Lower lobe of right lung (tissue), 2 donors: Measurements from ENCODE around the gene SRGAP3. TPM values are rescaled to one million over a fixed set of nuclear protein-coding genes. Genes with fewer than 3 reads are reported as not detected.

Experiments used
- ATAC-seq, 2 donors: fragments of 200-7000 bp; cut with Tn5 transposase; one replicate each; pipeline ENCODE4 v1.9.1; 2020 to 2022; ENCODE audit warnings: mild to moderate bottlenecking in 2 of 2, moderate library complexity in 2 of 2
- DNase-seq: peaks from one replicate; pipeline ENCODE4 v3.0.0-alpha.2; 2020
- H3K27ac ChIP-seq: fragments of 200-600 bp; one replicate; pipeline ENCODE4 v1.8.0; 2022
- H3K27me3 ChIP-seq: fragments of 200-600 bp; one replicate; pipeline ENCODE4 v1.8.0; 2022; ENCODE audit warnings: low read depth
- H3K36me3 ChIP-seq: fragments of 200-600 bp; one replicate; pipeline ENCODE4 v1.8.0; 2022; ENCODE audit warnings: mild to moderate bottlenecking
- H3K4me1 ChIP-seq: fragments of 200-600 bp; one replicate; pipeline ENCODE4 v1.8.0; 2022
- H3K4me3 ChIP-seq: fragments of 200-600 bp; one replicate; pipeline ENCODE4 v1.8.0; 2022; ENCODE audit warnings: mild to moderate bottlenecking
- H3K9me3 ChIP-seq: fragments of 200-600 bp; one replicate; pipeline ENCODE4 v1.8.0; 2022
- CTCF ChIP-seq: fragments of 200-600 bp; IDR thresholded peaks from one replicate; pipeline ENCODE4 v1.8.0; 2022; ENCODE audit warnings: antibody characterized with exemption, mild to moderate bottlenecking
- intact Hi-C: fragments of 100-400 bp; cut with DNase I; formaldehyde crosslinking; loops from one replicate; pipeline ENCODE4 v1.11.0; 2022
- total RNA-seq: library from RNA; stranded (reverse); fragmentation: NEBNext Ultra II Directional; extraction: Animal tissue kit (Norgen Biotek cat#: 25700); gene quantifications from one replicate; pipeline ENCODE4 v1.2.1, GENCODE V29; 2021
- donor health status: DM: no; HTN: yes; CAD: no; lungs with severe emphysema.

The SRGAP3 gene
- total RNA-seq, 1 donor from 2014 or later, result 7.8 TPM

- TF ChIP-seq CTCF, result no peak
- intact Hi-C loops, result no loop called here
Measured at GRCh38 chr3:9069971-9070370, 179.5 kb downstream of the SRGAP3 start.

DNA sequence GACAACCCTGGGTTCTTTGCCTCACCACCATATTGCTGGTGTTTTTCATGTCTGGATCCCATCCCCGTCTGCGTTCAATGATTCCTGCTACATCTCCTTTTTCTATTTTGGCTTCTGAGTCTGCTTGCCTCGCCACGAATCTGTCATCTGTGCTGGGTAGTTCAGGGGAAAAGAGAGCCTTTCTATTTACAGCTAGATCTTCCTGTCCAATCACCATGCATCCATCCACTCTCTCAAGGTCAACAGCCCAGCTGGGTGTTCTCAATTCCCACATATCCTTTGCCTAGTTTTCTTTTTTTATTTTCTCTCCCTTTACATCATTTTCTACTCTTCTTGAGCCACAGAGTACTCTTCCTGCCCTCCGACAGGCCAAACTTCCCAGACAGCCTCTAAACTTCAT, 181.4 kb downstream of the SRGAP3 start:
- Histone ChIP-seq H3K4me3 (no peak overlapping the region), H3K9me3 (no peaks in the 10 kb centered on the region), H3K4me1 (peaks cover 4% of the 10 kb centered on the region), H3K27ac (no peak overlapping the region), H3K27me3 (no peaks in the 10 kb centered on the region), H3K36me3 (no peaks in the 10 kb centered on the region)
- intact Hi-C loops, result no loop called here
- ATAC-seq, result peak; percentile 52 to 56
- DNase-seq, result no peak
- no peak for TF ChIP-seq CTCF

More at GRCh38 chr3:9069971-9070370, 179.5 kb downstream of the SRGAP3 start:
- no peak overlapping the region for H3K4me3 ChIP-seq
- no peaks in the 10 kb centered on the region for H3K36me3 ChIP-seq
- no peak overlapping the region for H3K27ac ChIP-seq
- H3K27me3 ChIP-seq, result no peaks in the 10 kb centered on the region
- H3K9me3 ChIP-seq, result no peaks in the 10 kb centered on the region
- peaks cover 4% of the 10 kb centered on the region for H3K4me1 ChIP-seq
- ATAC-seq, result no peak
- DNase-seq, result no peak

GRCh38 chr3:9067352-9067975, 182.0 kb downstream of the SRGAP3 start:
- intact Hi-C loops, result no loop called here

DNA sequence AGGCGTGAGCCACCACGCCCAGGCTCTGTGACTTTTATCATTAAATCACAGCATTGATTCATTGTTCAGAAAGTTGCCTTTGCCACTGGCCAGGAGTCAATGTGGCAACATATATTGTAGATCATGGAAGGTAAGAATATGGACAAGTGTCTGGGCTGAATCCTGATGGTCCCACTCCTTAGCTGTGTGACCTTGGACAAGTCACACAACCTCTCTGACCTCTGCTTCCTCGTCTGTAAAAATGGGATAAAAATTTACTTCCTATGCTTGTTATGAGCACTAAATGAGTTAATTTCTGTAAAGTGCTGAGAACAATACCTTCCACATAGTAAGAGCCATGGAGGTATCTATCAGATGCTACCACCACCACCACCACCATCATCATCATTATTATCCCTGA, 182.7 kb downstream of the SRGAP3 start:
- no peak overlapping the region for H3K27ac ChIP-seq
- no peaks in the 10 kb centered on the region for H3K27me3 ChIP-seq
- H3K36me3 ChIP-seq, result no peaks in the 10 kb centered on the region
- TF ChIP-seq CTCF, result no peak
- ATAC-seq, result no peak
- no peaks in the 10 kb centered on the region for H3K9me3 ChIP-seq
- intact Hi-C loops, result no loop called here
- peaks cover 4% of the 10 kb centered on the region for H3K4me1 ChIP-seq
- DNase-seq, result no peak
- H3K4me3 ChIP-seq, result no peak overlapping the region

More at GRCh38 chr3:9067352-9067975, 182.0 kb downstream of the SRGAP3 start:
- no peaks in the 10 kb centered on the region for H3K36me3 ChIP-seq
- H3K27me3 ChIP-seq, result no peaks in the 10 kb centered on the region
- no peak overlapping the region for H3K27ac ChIP-seq
- TF ChIP-seq CTCF, result peak; percentile 80
- peaks cover 4% of the 10 kb centered on the region for H3K4me1 ChIP-seq
- H3K4me3 ChIP-seq, result no peak overlapping the region
- ATAC-seq, result peak; percentile 64 to 85
- DNase-seq, result no peak
- no peaks in the 10 kb centered on the region for H3K9me3 ChIP-seq

DNA sequence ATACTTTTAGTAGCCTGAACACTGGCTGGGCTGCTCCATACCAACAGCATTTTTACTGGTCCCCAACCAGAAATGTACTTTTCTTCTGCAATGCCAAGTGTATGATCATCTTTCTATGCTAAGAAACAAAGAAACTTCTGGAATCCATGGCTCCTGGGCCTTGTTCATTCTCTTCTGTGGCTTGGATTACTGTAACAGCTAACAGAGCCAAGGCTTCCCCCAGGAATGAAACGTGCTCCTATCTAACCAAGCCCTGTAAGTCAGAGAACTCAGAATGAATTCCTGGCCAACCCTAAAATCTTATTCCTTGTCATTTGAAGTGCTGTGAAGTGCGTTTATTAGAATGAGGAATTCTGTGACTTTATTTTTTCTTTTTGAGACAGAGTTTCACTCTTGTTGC, 183.3 kb downstream of the SRGAP3 start:
- intact Hi-C loops, result no loop called here
- peaks cover 4% of the 10 kb centered on the region for H3K4me1 ChIP-seq
- no peak overlapping the region for H3K4me3 ChIP-seq
- DNase-seq (no peak), ATAC-seq (no peak)
- no peaks in the 10 kb centered on the region for H3K36me3 ChIP-seq
- no peak for TF ChIP-seq CTCF
- H3K9me3 ChIP-seq, result no peaks in the 10 kb centered on the region
- H3K27ac ChIP-seq, result no peak overlapping the region
- H3K27me3 ChIP-seq, result no peaks in the 10 kb centered on the region
